ENCODE data around the gene CSNK1G3. TPM values are rescaled to one million over a fixed set of nuclear protein-coding genes. Genes with fewer than 3 reads are reported as not detected.

Gene CSNK1G3
- 18.6 to 33.2 TPM (median 25.9 TPM) in 5 replicates for total RNA-seq (2022; extraction: Qiagen RNA extraction)

DNA sequence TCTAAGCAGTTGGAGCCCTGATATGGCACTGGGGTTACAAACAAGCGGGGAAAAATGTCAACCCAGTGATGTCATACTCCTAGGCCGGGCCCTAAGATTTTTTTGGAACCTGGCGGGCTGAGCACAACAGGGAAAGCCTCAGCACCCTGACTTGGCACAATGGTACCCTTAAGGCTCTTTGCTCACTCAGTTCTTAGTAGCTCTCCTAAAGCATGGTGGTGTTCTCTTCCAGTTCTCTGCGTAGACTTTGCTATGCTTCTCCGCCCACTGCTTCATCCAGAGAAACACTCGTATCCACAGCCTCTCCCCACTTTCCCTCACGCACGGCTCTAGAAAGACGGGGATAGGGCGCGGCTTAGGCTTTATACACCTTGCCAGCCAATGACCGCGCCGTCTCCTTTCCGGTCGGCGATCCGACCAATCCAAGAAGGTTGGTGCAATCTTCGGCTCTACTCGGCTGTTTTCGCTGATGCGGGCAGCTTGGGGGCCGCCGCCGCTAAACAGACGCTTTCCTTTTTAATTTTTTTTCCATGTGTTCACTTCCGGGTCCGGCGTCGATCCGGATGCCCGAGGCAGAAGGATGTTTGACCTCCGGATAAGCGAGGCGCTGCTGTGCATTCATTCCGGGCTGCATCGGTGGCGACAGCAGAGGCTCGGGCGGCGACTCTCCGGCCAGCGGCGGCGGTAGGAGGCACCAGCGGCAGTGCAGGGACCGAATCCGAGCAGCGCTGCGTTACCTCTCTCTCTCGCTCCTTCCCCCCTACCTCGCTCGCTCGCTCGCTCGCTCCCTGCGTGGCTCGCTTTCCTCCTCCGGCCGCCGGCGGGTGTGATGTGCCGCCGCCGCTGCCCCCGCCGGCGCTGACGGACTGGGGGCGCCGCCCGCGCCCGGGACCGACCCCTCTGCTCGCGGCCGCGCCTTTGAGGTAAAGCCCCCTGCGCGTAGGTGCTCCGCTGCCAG, at the start of gene CSNK1G3:
TSS of gene CSNK1G3 (plus strand) at position 530 of the 958 bp plus-strand sequence. CDS start 33,487 bp downstream, outside the sequence.

Other genes with a start within 250 kb of the CSNK1G3 start
- gene CEP120, start 88.8 kb upstream of the CSNK1G3 start, total RNA-seq (2022; extraction: Qiagen RNA extraction), result 8.0 to 12.1 TPM (median 10.9 TPM) in 5 replicates